NCI-H1092 (cell line): Measurements from ENCODE around the gene ANKRD55.

ENCODE experiments used
- DNase-seq: peaks from one replicate; lab custom pipeline; 2025; lab: John Stamatoyannopoulos, UW

Gene ANKRD55

GRCh38 chr5:56077796-56078233 is 155.3 kb downstream of the ANKRD55 start:
- no peak for DNase-seq

GRCh38 chr5:56076486-56076885 is 156.6 kb downstream of the ANKRD55 start:
- no peak for DNase-seq

- no peak for DNase-seq
These were observed 157.8 kb downstream of the ANKRD55 start for GRCh38 chr5:56075361-56075760.

- DNase-seq: no peak
These were observed 160.0 kb downstream of the ANKRD55 start for GRCh38 chr5:56072863-56073766.

GRCh38 chr5:56071470-56071869 is 161.7 kb downstream of the ANKRD55 start:
- DNase-seq: no peak

- DNase-seq: no peak
These were observed 162.2 kb downstream of the ANKRD55 start for GRCh38 chr5:56070851-56071465.

- no peak for DNase-seq
These were observed 163.4 kb downstream of the ANKRD55 start for GRCh38 chr5:56069652-56070226.

GRCh38 chr5:56066931-56067450 is 166.1 kb downstream of the ANKRD55 start:
- no peak for DNase-seq

GRCh38 chr5:56064984-56065383 is 168.1 kb downstream of the ANKRD55 start:
- DNase-seq: no peak

- no peak for DNase-seq
These were observed 172.6 kb downstream of the ANKRD55 start for GRCh38 chr5:56060276-56061110.

GRCh38 chr5:56059854-56060253 is 173.3 kb downstream of the ANKRD55 start:
- no peak for DNase-seq

GRCh38 chr5:56056875-56057274 is 176.3 kb downstream of the ANKRD55 start:
- DNase-seq: no peak

GRCh38 chr5:56055859-56056258 is 177.3 kb downstream of the ANKRD55 start:
- no peak for DNase-seq

GRCh38 chr5:56055287-56055686 is 177.8 kb downstream of the ANKRD55 start:
- no peak for DNase-seq

GRCh38 chr5:56054666-56055065 is 178.5 kb downstream of the ANKRD55 start:
- DNase-seq: no peak

GRCh38 chr5:56053363-56053762 is 179.8 kb downstream of the ANKRD55 start:
- no peak for DNase-seq

- DNase-seq: no peak
These were observed 180.4 kb downstream of the ANKRD55 start for GRCh38 chr5:56052735-56053134.

- DNase-seq: no peak
These were observed 182.4 kb downstream of the ANKRD55 start for GRCh38 chr5:56050551-56051255.
